IMR-90 (cell line): Measurements from ENCODE around the gene GAS7. TPM values are rescaled to one million over a fixed set of nuclear protein-coding genes. Genes with fewer than 3 reads are reported as not detected.

ENCODE experiments used
- ATAC-seq: fragments of 200-7000 bp; cut with Tn5 transposase; 2 replicates; pipeline ENCODE4 v1.9.1; 2020; ENCODE audit warnings: low read depth, mild to moderate bottlenecking, moderate library complexity
- BruUV-seq: library from RNA; stranded (reverse); fragments of 400-500 nt; replicated peaks from 2 replicates; lab custom pipeline; 2021; lab: Mats Ljungman, UMichigan
- CTCF ChIA-PET: fragments of 300-600 bp; formaldehyde crosslinking; extraction: SDS; loops from one replicate; lab custom pipeline; 2021; ENCODE audit warnings: antibody characterized with exemption; lab: Yijun Ruan, JAX
- POLR2A ChIA-PET: fragments of 300-600 bp; sonication (Branson Sonifier 250); formaldehyde crosslinking; loops from one replicate; lab custom pipeline; 2022; ENCODE audit warnings: antibody characterized with exemption; ENCODE audit not compliant: unreplicated experiment; lab: Charles Lee
- DNase-seq: peaks from one replicate; pipeline ENCODE4 v3.0.0; 2013
- H2AFZ ChIP-seq: replicated peaks from 2 replicates; pipeline ENCODE3; 2013; ENCODE audit warnings: low read length, mild to moderate bottlenecking; ENCODE audit not compliant: poor library complexity
- H2AK5ac ChIP-seq: 2 replicates; pipeline ENCODE4 v1.6.1; 2013; ENCODE audit warnings: low read depth, low read length, inconsistent platforms
- H2AK9ac ChIP-seq: replicated peaks from 2 replicates; pipeline ENCODE3; 2013; ENCODE audit warnings: mild to moderate bottlenecking, low read depth, low read length, moderate library complexity; ENCODE audit not compliant: poor library complexity
- H2BK120ac ChIP-seq: 2 replicates; pipeline ENCODE4 v1.6.1; 2013; ENCODE audit warnings: low read depth, low read length, inconsistent platforms
- H2BK15ac ChIP-seq: 3 replicates; pipeline ENCODE4 v1.6.1; 2013; ENCODE audit warnings: low read depth, low read length, inconsistent platforms
- H2BK20ac ChIP-seq: 2 replicates; pipeline ENCODE4 v1.6.1; 2013; ENCODE audit warnings: low read depth, mild to moderate bottlenecking, inconsistent platforms, low read length, moderate library complexity
- H2BK5ac ChIP-seq: 2 replicates; pipeline ENCODE4 v1.6.1; 2013; ENCODE audit warnings: mild to moderate bottlenecking, low read depth, low read length, inconsistent platforms; ENCODE audit not compliant: poor library complexity, severe bottlenecking
- H3K14ac ChIP-seq: replicated peaks from 2 replicates; pipeline ENCODE4 v1.6.1; 2013; ENCODE audit warnings: low read depth, low read length, inconsistent platforms
- H3K18ac ChIP-seq: 2 replicates; pipeline ENCODE4 v1.6.1; 2013; ENCODE audit warnings: low read depth, low read length, control low read depth
- H3K23ac ChIP-seq: 2 replicates; pipeline ENCODE4 v1.6.1; 2013; ENCODE audit warnings: low read depth, low read length, inconsistent platforms
- H3K27ac ChIP-seq: 2 replicates; pipeline ENCODE4 v1.5.1; 2013; ENCODE audit warnings: mild to moderate bottlenecking, control low read depth, low read length; ENCODE audit not compliant: insufficient read depth
- H3K27me3 ChIP-seq: 2 replicates; pipeline ENCODE4 v1.6.1; 2013; ENCODE audit warnings: low read length; ENCODE audit not compliant: control insufficient read depth, insufficient read depth
- H3K36me3 ChIP-seq: 2 replicates; pipeline ENCODE4 v1.6.1; 2013; ENCODE audit warnings: low read length, mixed read lengths; ENCODE audit not compliant: control insufficient read depth, insufficient read depth
- H3K4ac ChIP-seq: 2 replicates; pipeline ENCODE4 v1.6.1; 2013; ENCODE audit warnings: low read depth, low read length, inconsistent platforms
- H3K4me1 ChIP-seq: 2 replicates; pipeline ENCODE4 v1.6.1; 2013; ENCODE audit warnings: low read length, mixed read lengths; ENCODE audit not compliant: control insufficient read depth, insufficient read depth
- H3K4me2 ChIP-seq: 2 replicates; pipeline ENCODE4 v1.6.1; 2013; ENCODE audit warnings: low read depth, mild to moderate bottlenecking, control low read depth, low read length, moderate library complexity
- H3K4me3 ChIP-seq: 2 replicates; pipeline ENCODE4 v1.5.1; 2013; ENCODE audit warnings: low read depth, mild to moderate bottlenecking, control low read depth, low read length, moderate library complexity; ENCODE audit not compliant: insufficient read depth
- H3K56ac ChIP-seq: 2 replicates; pipeline ENCODE4 v1.6.1; 2013; ENCODE audit warnings: low read length, inconsistent platforms; ENCODE audit not compliant: insufficient read depth; ENCODE audit errors: extremely low read depth
- H3K79me1 ChIP-seq, 2 experiments: 2 replicates each; pipeline ENCODE4 v1.6.1; 2013; ENCODE audit warnings: low read length in 2 of 2, inconsistent platforms in 1 of 2, low read depth in 1 of 2
- H3K9ac ChIP-seq: 2 replicates; pipeline ENCODE4 v1.6.1; 2013; ENCODE audit warnings: low read depth, low read length, control low read depth
- H3K9me1 ChIP-seq: 2 replicates; pipeline ENCODE4 v1.6.1; 2013; ENCODE audit warnings: low read length, inconsistent platforms; ENCODE audit not compliant: insufficient read depth
- H3K9me3 ChIP-seq: 2 replicates; pipeline ENCODE4 v1.6.1; 2013; ENCODE audit warnings: low read length; ENCODE audit not compliant: control insufficient read depth, insufficient read depth
- H4K20me1 ChIP-seq: 2 replicates; pipeline ENCODE4 v1.6.1; 2013; ENCODE audit warnings: low read length, inconsistent platforms; ENCODE audit not compliant: insufficient read depth
- H4K5ac ChIP-seq: 2 replicates; pipeline ENCODE4 v1.6.1; 2013; ENCODE audit warnings: mild to moderate bottlenecking, low read depth, low read length, control low read depth
- H4K8ac ChIP-seq, 2 experiments: 2 replicates each; pipeline ENCODE4 v1.6.1; 2013; ENCODE audit warnings: low read depth in 2 of 2, low read length in 2 of 2, control low read depth in 1 of 2, inconsistent platforms in 1 of 2
- H4K91ac ChIP-seq: 2 replicates; pipeline ENCODE4 v1.6.1; 2013; ENCODE audit warnings: low read depth, low read length, inconsistent platforms; ENCODE audit not compliant: insufficient read depth
- BHLHE40 ChIP-seq: fragments of 150-350 bp; IDR thresholded peaks from 2 replicates; pipeline ENCODE4 v1.6.1; 2016; ENCODE audit warnings: mild to moderate bottlenecking, low read depth, low read length
- CEBPB ChIP-seq: IDR thresholded peaks from 2 replicates; pipeline ENCODE4 v1.6.1; 2012; ENCODE audit warnings: low read depth, low read length, improper control_type of control experiment
- CHD1 ChIP-seq: IDR thresholded peaks from 2 replicates; pipeline ENCODE4 v1.6.1; 2012; ENCODE audit warnings: low read depth, low read length, improper control_type of control experiment
- ELK1 ChIP-seq: fragments of 150-350 bp; IDR thresholded peaks from 2 replicates; pipeline ENCODE4 v1.6.1; 2016; ENCODE audit warnings: low read depth, mild to moderate bottlenecking, low read length, moderate library complexity, borderline replicate concordance
- FOS ChIP-seq: fragments of 150-350 bp; IDR thresholded peaks from 2 replicates; pipeline ENCODE4 v1.6.1; 2016; ENCODE audit warnings: low read depth, low read length
- MAFK ChIP-seq: IDR thresholded peaks from 2 replicates; pipeline ENCODE4 v1.6.1; 2012; ENCODE audit warnings: low read depth, low read length, improper control_type of control experiment
- MAZ ChIP-seq: IDR thresholded peaks from 2 replicates; pipeline ENCODE4 v1.6.1; 2012; ENCODE audit warnings: low read depth, mild to moderate bottlenecking, low read length, improper control_type of control experiment, moderate library complexity, borderline replicate concordance
- MXI1 ChIP-seq: IDR thresholded peaks from 2 replicates; pipeline ENCODE4 v1.6.1; 2012; ENCODE audit warnings: low read depth, mild to moderate bottlenecking, low read length, moderate library complexity, borderline replicate concordance
- NFE2L2 ChIP-seq: fragments of 150-350 bp; IDR thresholded peaks from 2 replicates; pipeline ENCODE4 v1.6.1; 2016; ENCODE audit warnings: low read depth, mild to moderate bottlenecking, low read length
- POLR2A ChIP-seq: IDR thresholded peaks from 2 replicates; pipeline ENCODE4 v1.6.1; 2012; ENCODE audit warnings: mild to moderate bottlenecking, low read depth, low read length
- RAD21 ChIP-seq: IDR thresholded peaks from 2 replicates; pipeline ENCODE4 v1.6.1; 2012; ENCODE audit warnings: low read length, improper control_type of control experiment
- RCOR1 ChIP-seq: IDR thresholded peaks from 2 replicates; pipeline ENCODE4 v1.6.1; 2012; ENCODE audit warnings: mild to moderate bottlenecking, low read length, improper control_type of control experiment; ENCODE audit not compliant: insufficient replicate concordance
- RFX5 ChIP-seq: IDR thresholded peaks from 2 replicates; pipeline ENCODE4 v1.8.0; 2012; ENCODE audit warnings: low read depth, mild to moderate bottlenecking, low read length, moderate library complexity
- SMC3 ChIP-seq: fragments of 150-350 bp; IDR thresholded peaks from 2 replicates; pipeline ENCODE4 v1.6.1; 2016; ENCODE audit warnings: low read depth, mild to moderate bottlenecking, antibody characterized with exemption, low read length, moderate library complexity
- WGBS, 2 experiments: methylation state at CpG; one replicate each; pipeline versions ENCODE4 v1.1.5 to v1.1.7; 2013; ENCODE audit warnings: missing lambda C conversion rate in 2 of 2; ENCODE audit not compliant: insufficient read length in 1 of 2; ENCODE audit errors: extremely low coverage in 2 of 2; 5-methylcytosine and 5-hydroxymethylcytosine counted together
- dilution Hi-C: fragments of 300-500 bp; cut with HindIII; formaldehyde crosslinking; loops from one replicate; pipeline ENCODE4 v1.14.3; 2018; ENCODE audit warnings: low sequenced_read_pairs; ENCODE audit not compliant: unreplicated experiment
- in situ Hi-C: fragments of 300-500 bp; cut with MboI; formaldehyde crosslinking; loops from 3 replicates; pipeline ENCODE4 v1.14.3; 2019; ENCODE audit warnings: low sequenced_read_pairs, inconsistent platforms, mixed read lengths
- intact Hi-C: fragments of 100-400 bp; cut with micrococcal nuclease; formaldehyde crosslinking; loops from 2 replicates; pipeline ENCODE4 v1.10.0; 2022
- polyA plus RNA-seq, 3 experiments: library from polyadenylated mRNA; depleted of rRNA; stranded (reverse); fragments of >200 nt; gene quantifications; 2 replicates each; pipeline ENCODE4 v1.2.3, GENCODE V29; 2012; ENCODE audit warnings: low replicate concordance in 1 of 3
- total RNA-seq: library from RNA; depleted of rRNA; stranded (reverse); fragments of >200 nt; gene quantifications from 2 replicates; pipeline ENCODE4 v1.2.3, GENCODE V29; 2012
- TF ChIP-seq, protein P1 (sequence below): conservative IDR thresholded peaks from 2 replicates; pipeline ENCODE4 v1.5.1; 2012; ENCODE audit warnings: mild to moderate bottlenecking, low read depth, low read length, improper control_type of control experiment
- TF ChIP-seq, protein P2 (sequence below): fragments of 150-350 bp; IDR thresholded peaks from 2 replicates; pipeline ENCODE4 v1.6.1; 2017; ENCODE audit warnings: mild to moderate bottlenecking, antibody characterized with exemption, low read length, low read depth

The GAS7 gene
- total and polyA plus RNA-seq, 2 of the 4 experiments (the other 2 are of a cell fraction) = 4.6 to 5.0 TPM

DNA sequence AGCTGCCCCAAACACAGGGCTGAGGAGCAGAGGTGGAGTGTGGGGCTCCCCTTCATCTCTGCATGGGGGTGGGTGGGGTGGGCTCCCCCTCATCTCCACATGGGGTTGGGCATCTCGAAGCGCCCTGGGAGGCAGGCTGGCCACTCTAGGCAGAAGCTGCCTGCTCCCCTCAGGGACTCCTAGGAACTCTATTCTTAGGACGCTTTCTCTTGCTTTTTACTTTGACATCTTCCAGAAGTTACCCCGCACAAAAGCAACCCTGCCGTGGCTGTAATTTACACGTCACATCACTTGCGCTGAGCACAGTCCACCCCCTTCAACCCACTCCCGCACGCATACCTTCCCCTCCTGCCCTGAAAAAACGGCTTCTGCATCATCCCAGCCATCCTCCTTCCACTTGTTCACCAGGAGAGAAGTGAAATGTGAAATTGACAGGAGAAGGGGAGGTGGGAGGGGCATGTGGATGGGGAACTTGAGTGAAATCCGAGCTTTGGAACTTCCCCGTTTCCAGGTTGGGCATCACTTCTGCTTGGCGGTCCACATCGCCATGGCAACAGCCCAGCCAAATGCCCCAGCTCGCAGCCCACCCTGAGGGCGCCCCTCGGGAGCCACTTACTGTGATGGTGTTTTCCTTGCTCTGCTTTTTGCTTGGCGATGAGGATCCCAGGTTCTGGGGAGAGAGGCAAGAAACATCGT lies 239.7 kb downstream of the GAS7 start:
- Histone ChIP-seq H3K23ac (no peak overlapping the region), H3K4me2 (no peak overlapping the region), H3K56ac (no peak overlapping the region), H4K20me1 (no peaks in the 10 kb centered on the region), H2BK15ac (no peak overlapping the region), H2AK5ac (no peak overlapping the region), H4K91ac (no peak overlapping the region), H2BK5ac (no peak overlapping the region), H3K4me3 (no peak overlapping the region), H3K4me1 (no peaks in the 10 kb centered on the region), H3K27me3 (no peaks in the 10 kb centered on the region), H4K5ac (no peak overlapping the region), H3K9ac (no peak overlapping the region), H4K8ac (no peak overlapping the region), H3K9me3 (no peaks in the 10 kb centered on the region), H2AK9ac (no peak overlapping the region), H3K36me3 (no peaks in the 10 kb centered on the region), H3K79me1 (no peaks in the 10 kb centered on the region), H3K4ac (no peak overlapping the region), H3K18ac (no peak overlapping the region), H3K9me1 (no peaks in the 10 kb centered on the region), H2AFZ (no peak overlapping the region), H3K14ac (no peak overlapping the region), H2BK120ac (no peak overlapping the region), H3K27ac (no peak overlapping the region), H2BK20ac (no peak overlapping the region)
- BruUV-seq = no TSS peak
- dilution Hi-C loops (no loop called here), in situ Hi-C loops (no loop called here), intact Hi-C loops (loop anchor here (1.0 kb wide), 2 partner anchors 34 to 229 kb away; no protein-coding TSS in a partner anchor)
- ATAC-seq = no peak
- POLR2A ChIA-PET = no interaction called here
- no peak for TF ChIP-seq MAZ
- no peak for TF ChIP-seq ELK1
- TF ChIP-seq NFE2L2 = no peak
- TF ChIP-seq CEBPB = no peak
- TF ChIP-seq, protein P1, sequence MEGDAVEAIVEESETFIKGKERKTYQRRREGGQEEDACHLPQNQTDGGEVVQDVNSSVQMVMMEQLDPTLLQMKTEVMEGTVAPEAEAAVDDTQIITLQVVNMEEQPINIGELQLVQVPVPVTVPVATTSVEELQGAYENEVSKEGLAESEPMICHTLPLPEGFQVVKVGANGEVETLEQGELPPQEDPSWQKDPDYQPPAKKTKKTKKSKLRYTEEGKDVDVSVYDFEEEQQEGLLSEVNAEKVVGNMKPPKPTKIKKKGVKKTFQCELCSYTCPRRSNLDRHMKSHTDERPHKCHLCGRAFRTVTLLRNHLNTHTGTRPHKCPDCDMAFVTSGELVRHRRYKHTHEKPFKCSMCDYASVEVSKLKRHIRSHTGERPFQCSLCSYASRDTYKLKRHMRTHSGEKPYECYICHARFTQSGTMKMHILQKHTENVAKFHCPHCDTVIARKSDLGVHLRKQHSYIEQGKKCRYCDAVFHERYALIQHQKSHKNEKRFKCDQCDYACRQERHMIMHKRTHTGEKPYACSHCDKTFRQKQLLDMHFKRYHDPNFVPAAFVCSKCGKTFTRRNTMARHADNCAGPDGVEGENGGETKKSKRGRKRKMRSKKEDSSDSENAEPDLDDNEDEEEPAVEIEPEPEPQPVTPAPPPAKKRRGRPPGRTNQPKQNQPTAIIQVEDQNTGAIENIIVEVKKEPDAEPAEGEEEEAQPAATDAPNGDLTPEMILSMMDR = no peak
- no peak for TF ChIP-seq BHLHE40
- TF ChIP-seq RAD21 = no peak
- TF ChIP-seq FOS = no peak
- TF ChIP-seq RCOR1 = no peak
- TF ChIP-seq CHD1 = no peak
- no peak for TF ChIP-seq RFX5
- no peak for TF ChIP-seq POLR2A
- TF ChIP-seq MAFK = no peak
- TF ChIP-seq, protein P2, sequence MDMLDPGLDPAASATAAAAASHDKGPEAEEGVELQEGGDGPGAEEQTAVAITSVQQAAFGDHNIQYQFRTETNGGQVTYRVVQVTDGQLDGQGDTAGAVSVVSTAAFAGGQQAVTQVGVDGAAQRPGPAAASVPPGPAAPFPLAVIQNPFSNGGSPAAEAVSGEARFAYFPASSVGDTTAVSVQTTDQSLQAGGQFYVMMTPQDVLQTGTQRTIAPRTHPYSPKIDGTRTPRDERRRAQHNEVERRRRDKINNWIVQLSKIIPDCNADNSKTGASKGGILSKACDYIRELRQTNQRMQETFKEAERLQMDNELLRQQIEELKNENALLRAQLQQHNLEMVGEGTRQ = no peak
- no peak for TF ChIP-seq MXI1
- TF ChIP-seq SMC3 = no peak
- no CpG with 5 or more reads among the region's 19 CpGs for WGBS, 2 experiments
- DNase-seq = no peak
- CTCF ChIA-PET = interaction anchor here (0.7 to 1.6 kb wide), 2 partner anchors 30 to 34 kb away, joined by 3 to 6 read pairs; no protein-coding TSS in a partner anchor
